ENCODE data around the gene RFPL4A.

RFPL4A gene

DNA sequence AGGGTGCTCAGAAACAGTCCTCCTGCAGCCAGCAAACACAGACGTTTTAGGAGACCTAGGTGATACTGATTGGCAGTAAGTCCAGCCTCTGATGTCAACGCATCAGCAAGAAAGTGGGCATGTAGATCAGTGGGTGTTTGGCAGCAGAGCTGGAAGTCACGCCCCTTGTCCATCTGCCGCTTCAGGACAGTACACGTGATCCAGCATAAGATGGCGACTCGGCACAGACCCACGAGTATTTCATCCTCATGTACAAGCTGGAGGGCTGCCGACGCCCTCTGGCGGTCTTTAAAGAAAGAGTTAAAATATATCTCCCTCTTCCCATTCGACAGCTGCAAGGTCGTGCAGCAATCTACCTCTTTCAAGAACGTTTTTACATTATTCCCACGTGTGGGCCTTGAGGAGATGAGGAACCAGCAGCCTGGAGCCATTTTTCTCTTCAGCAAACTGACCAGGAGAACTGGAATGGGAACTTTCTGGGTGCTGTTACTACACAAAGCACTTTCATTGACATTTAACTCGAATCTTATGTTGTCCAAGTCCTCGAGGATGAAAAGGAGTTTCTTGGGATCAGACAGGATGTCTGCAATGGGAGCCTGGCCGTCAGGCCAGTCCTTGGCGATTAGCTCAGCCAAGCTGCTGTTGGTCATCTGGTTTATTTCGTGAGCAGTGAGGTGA is 50.6 kb downstream of the RFPL4A start:
- Histone ChIP-seq H3K36me3 (ENCODE audit: insufficient read depth, low read length) (no peaks in the 10 kb centered on the region), H3K4me3 (ENCODE audit: low read depth in 1 of 2, low read length in 2 of 2) (no peak overlapping the region), H3K27ac (ENCODE audit: low read depth, low read length) (no peak overlapping the region), H3K27me3 (ENCODE audit: control insufficient read depth in 1 of 2, insufficient read depth in 2 of 2, low read length in 2 of 2) (no peaks in the 10 kb centered on the region), H3K4me1 (ENCODE audit: insufficient read depth, low read length) (no peaks in the 10 kb centered on the region), H3K9me3 (ENCODE audit: low read length) (no peaks in the 10 kb centered on the region), H3K9ac (ENCODE audit: low read length) (no peak overlapping the region)

DNA sequence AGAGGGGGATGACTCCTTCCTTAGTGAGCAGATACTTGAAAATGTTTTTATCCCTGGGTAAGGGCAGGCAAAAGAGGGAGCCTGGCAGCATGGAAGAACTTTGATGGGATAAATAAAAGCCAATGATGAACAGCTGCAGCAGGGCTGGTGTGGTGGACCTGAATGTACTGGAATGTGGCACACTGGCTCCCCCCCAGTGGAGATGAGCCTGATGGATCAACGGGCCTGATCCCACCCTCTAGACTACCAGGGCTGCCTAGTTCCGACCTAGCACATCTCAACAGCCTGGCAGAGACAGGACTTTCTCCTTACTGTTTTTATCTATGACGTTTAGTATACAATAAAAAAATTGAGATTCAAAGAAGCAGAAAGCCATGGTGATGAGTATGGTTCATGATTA is 52.4 kb downstream of the RFPL4A start:
- Histone ChIP-seq H3K4me1 (ENCODE audit: insufficient read depth, low read length) (no peaks in the 10 kb centered on the region), H3K9me3 (ENCODE audit: low read length) (no peaks in the 10 kb centered on the region), H3K27me3 (ENCODE audit: control insufficient read depth in 1 of 2, insufficient read depth in 2 of 2, low read length in 2 of 2) (no peaks in the 10 kb centered on the region), H3K27ac (ENCODE audit: low read depth, low read length) (no peak overlapping the region), H3K9ac (ENCODE audit: low read length) (no peak overlapping the region), H3K4me3 (ENCODE audit: low read depth in 1 of 2, low read length in 2 of 2) (no peak overlapping the region), H3K36me3 (ENCODE audit: insufficient read depth, low read length) (no peaks in the 10 kb centered on the region)

DNA sequence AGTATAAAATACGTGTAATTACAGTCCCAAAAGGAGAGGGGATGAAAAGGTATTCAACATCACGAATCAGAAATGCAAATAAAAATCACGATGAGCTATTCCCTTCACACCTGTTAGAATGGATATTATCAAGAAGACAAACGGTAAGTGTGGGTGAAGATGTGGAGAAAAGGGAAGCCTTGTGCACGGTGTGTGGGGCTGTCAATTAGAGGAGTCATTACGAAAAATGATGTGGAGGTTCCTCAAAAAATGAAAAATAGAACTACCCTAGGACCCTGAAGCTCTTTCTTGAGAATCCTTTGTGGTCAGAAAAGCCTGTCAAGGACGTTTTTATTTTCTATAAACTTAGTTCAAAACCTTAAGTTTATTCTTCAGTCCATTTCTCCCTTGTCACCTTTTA is 53.6 kb downstream of the RFPL4A start:
- H3K4me3 ChIP-seq (ENCODE audit: low read depth in 1 of 2, low read length in 2 of 2), result no peak overlapping the region
- no peak overlapping the region for H3K9ac ChIP-seq (ENCODE audit: low read length)
- no peaks in the 10 kb centered on the region for H3K36me3 ChIP-seq (ENCODE audit: insufficient read depth, low read length)
- no peak overlapping the region for H3K27ac ChIP-seq (ENCODE audit: low read depth, low read length)
- H3K27me3 ChIP-seq (ENCODE audit: control insufficient read depth in 1 of 2, insufficient read depth in 2 of 2, low read length in 2 of 2), result no peaks in the 10 kb centered on the region
- H3K4me1 ChIP-seq (ENCODE audit: insufficient read depth, low read length), result no peaks in the 10 kb centered on the region
- H3K9me3 ChIP-seq (ENCODE audit: low read length), result no peaks in the 10 kb centered on the region
